Islet precursor cell (in vitro differentiated cells): ENCODE measurements around the gene RGR.
"Not testable (repeated sequence)": the region's sequence is repeated elsewhere in the genome, so short reads cannot be mapped to it uniquely, and the experiment has no call there.

Experiments
- DNase-seq: peaks from one replicate; pipeline ENCODE4 v3.0.0-alpha.2; 2018

The RGR gene

GRCh38 chr10:84261236-84261915 lies 16.5 kb downstream of the RGR start:
- peak; percentile 38 for DNase-seq

GRCh38 chr10:84262190-84262956 lies 17.5 kb downstream of the RGR start:
- peak; percentile 32 for DNase-seq

GRCh38 chr10:84263716-84264115 lies 18.9 kb downstream of the RGR start:
- peak; percentile 41 for DNase-seq

GRCh38 chr10:84264611-84265141 lies 19.8 kb downstream of the RGR start:
- DNase-seq = peak; percentile 83

- no peak for DNase-seq
Observed at GRCh38 chr10:84265418-84265817, 20.6 kb downstream of the RGR start.

GRCh38 chr10:84267503-84268126 lies 22.8 kb downstream of the RGR start:
- peak; percentile 73 for DNase-seq

GRCh38 chr10:84269162-84269561 lies 24.3 kb downstream of the RGR start:
- no peak for DNase-seq

GRCh38 chr10:84269773-84270172 lies 24.9 kb downstream of the RGR start:
- no peak for DNase-seq

GRCh38 chr10:84270708-84271107 lies 25.9 kb downstream of the RGR start:
- no peak for DNase-seq

- not testable (repeated sequence) for DNase-seq
Observed at GRCh38 chr10:84279876-84280475, 35.1 kb downstream of the RGR start.

GRCh38 chr10:84286695-84287094 lies 41.8 kb downstream of the RGR start:
- no peak for DNase-seq

GRCh38 chr10:84288151-84288550 lies 43.3 kb downstream of the RGR start:
- DNase-seq = no peak

- no peak for DNase-seq
Observed at GRCh38 chr10:84289521-84290200, 44.8 kb downstream of the RGR start.

- no peak for DNase-seq
Observed at GRCh38 chr10:84290235-84290634, 45.4 kb downstream of the RGR start.

GRCh38 chr10:84291384-84291783 lies 46.5 kb downstream of the RGR start:
- DNase-seq = peak; percentile 81

GRCh38 chr10:84292502-84292901 lies 47.6 kb downstream of the RGR start:
- DNase-seq = no peak

GRCh38 chr10:84293171-84293570 lies 48.3 kb downstream of the RGR start:
- DNase-seq = no peak

- DNase-seq = no peak
Observed at GRCh38 chr10:84293574-84294016, 48.7 kb downstream of the RGR start.

- DNase-seq = no peak
Observed at GRCh38 chr10:84294766-84295447, 50.1 kb downstream of the RGR start.

GRCh38 chr10:84296091-84296981 lies 51.5 kb downstream of the RGR start:
- DNase-seq = no peak

- DNase-seq = no peak
Observed at GRCh38 chr10:84298057-84298456, 53.2 kb downstream of the RGR start.
